H1 (cell line): ENCODE data around the gene SLC10A2. TPM values are rescaled to one million over a fixed set of nuclear protein-coding genes. Genes with fewer than 3 reads are reported as not detected.

Experiments
- CTCF ChIA-PET: fragments of 300-600 bp; sonication (Branson Sonifier 250); formaldehyde crosslinking; loops from one replicate; lab custom pipeline; 2021; ENCODE audit not compliant: partially characterized antibody; lab: Charles Lee
- POLR2A ChIA-PET: fragments of 300-600 bp; sonication (Branson Sonifier 250); formaldehyde crosslinking; loops from one replicate; lab custom pipeline; 2021; ENCODE audit warnings: inconsistent platforms; ENCODE audit not compliant: partially characterized antibody; lab: Charles Lee
- DNase-seq, 2 experiments: peaks; one replicate each; pipeline versions ENCODE4 v3.0.0 to v3.0.0-alpha.2; 2010 to 2022; ENCODE audit warnings: low spot score in 2 of 2, low read depth in 1 of 2, mixed read lengths in 1 of 2
- FAIRE-seq: peaks from 2 replicates; lab custom pipeline; 2011; peaks lifted over from hg19 to GRCh38; lab: Jason Lieb, UNC
- H2AFZ ChIP-seq: 2 replicates; pipeline ENCODE4 v1.8.1; 2012; ENCODE audit warnings: low read length, inconsistent platforms
- H2AK5ac ChIP-seq: 2 replicates; pipeline ENCODE4 v1.6.1; 2013; ENCODE audit warnings: low read depth, low read length
- H2BK120ac ChIP-seq: replicated peaks from 2 replicates; pipeline ENCODE3; 2013; ENCODE audit warnings: low read depth, low read length, inconsistent platforms
- H2BK12ac ChIP-seq: 2 replicates; pipeline ENCODE4 v1.6.1; 2013; ENCODE audit warnings: low read depth, low read length
- H2BK15ac ChIP-seq: 2 replicates; pipeline ENCODE4 v1.6.1; 2013; ENCODE audit warnings: low read length
- H2BK20ac ChIP-seq: 2 replicates; pipeline ENCODE4 v1.6.1; 2013; ENCODE audit warnings: low read length
- H2BK5ac ChIP-seq: 2 replicates; pipeline ENCODE4 v1.6.1; 2013; ENCODE audit warnings: low read depth, low read length
- H3K14ac ChIP-seq: 2 replicates; pipeline ENCODE4 v1.6.1; 2013; ENCODE audit warnings: inconsistent platforms; ENCODE audit not compliant: insufficient read length
- H3K18ac ChIP-seq: 2 replicates; pipeline ENCODE4 v1.6.1; 2013; ENCODE audit warnings: low read length; ENCODE audit errors: extremely low read depth
- H3K23ac ChIP-seq: 2 replicates; pipeline ENCODE4 v1.6.1; 2013; ENCODE audit warnings: inconsistent platforms; ENCODE audit not compliant: insufficient read length
- H3K23me2 ChIP-seq: 2 replicates; pipeline ENCODE4 v1.6.1; 2013; ENCODE audit warnings: low read depth, low read length
- H3K27ac ChIP-seq: 2 replicates; pipeline ENCODE4 v1.6.1; 2011; ENCODE audit warnings: low read depth, low read length, inconsistent platforms
- H3K27me3 ChIP-seq, 4 experiments: replicated peaks in 1 of 4; 1 replicate in 1 of 4; 2 replicates in 3 of 4; pipeline versions ENCODE4 v1.6.1 to v1.8.1; 2011 to 2013; ENCODE audit warnings: low read length in 3 of 4, mild to moderate bottlenecking in 3 of 4, inconsistent platforms in 2 of 4, mixed read lengths in 2 of 4, moderate library complexity in 1 of 4; ENCODE audit not compliant: control insufficient read depth in 3 of 4, insufficient read depth in 3 of 4; ENCODE audit errors: extremely low read depth in 1 of 4
- H3K36me3 ChIP-seq, 4 experiments: 2 replicates each; pipeline versions ENCODE4 v1.6.1 to v1.8.1; 2011 to 2013; ENCODE audit warnings: mild to moderate bottlenecking in 4 of 4, low read length in 3 of 4, moderate library complexity in 2 of 4, control low read depth in 1 of 4, inconsistent platforms in 1 of 4; ENCODE audit not compliant: insufficient read depth in 4 of 4, control insufficient read depth in 2 of 4
- H3K4ac ChIP-seq: replicated peaks from 2 replicates; pipeline ENCODE3; 2013; ENCODE audit warnings: low read length, low read depth, mixed read lengths, inconsistent platforms; ENCODE audit not compliant: insufficient read length
- H3K4me1 ChIP-seq, 4 experiments: replicated peaks in 1 of 4; 1 replicate in 1 of 4; 2 replicates in 3 of 4; pipeline versions ENCODE4 v1.6.1 to v1.8.1; 2011 to 2013; ENCODE audit warnings: low read length in 3 of 4, inconsistent platforms in 2 of 4, mixed read lengths in 1 of 4; ENCODE audit not compliant: insufficient read depth in 4 of 4, control insufficient read depth in 3 of 4
- H3K4me2 ChIP-seq, 2 experiments: 2 replicates each; pipeline versions ENCODE4 v1.6.1 to v1.8.1; 2011 to 2013; ENCODE audit warnings: low read depth in 2 of 2, low read length in 2 of 2, control low read depth in 1 of 2, inconsistent platforms in 1 of 2, mild to moderate bottlenecking in 1 of 2; ENCODE audit not compliant: insufficient read depth in 1 of 2
- H3K4me3 ChIP-seq, 4 experiments: fragments of 200-600, 300-600 bp in 1 of 4; sonication (generic), shearing (Covaris generic), sonication (Bioruptor Twin) in 1 of 4; 2 replicates each; pipeline versions ENCODE4 v1.5.1 to v1.8.1; 2011 to 2016; ENCODE audit warnings: low read length in 4 of 4, low read depth in 3 of 4, control low read depth in 2 of 4, inconsistent platforms in 2 of 4, mild to moderate bottlenecking in 2 of 4, mixed read lengths in 1 of 4, moderate library complexity in 1 of 4; ENCODE audit not compliant: insufficient read depth in 2 of 4; ENCODE audit errors: extremely low read depth in 1 of 4
- H3K56ac ChIP-seq: replicated peaks from 2 replicates; pipeline ENCODE3; 2013; ENCODE audit warnings: low read depth, mild to moderate bottlenecking, mixed read lengths, low read length, inconsistent platforms; ENCODE audit not compliant: insufficient read length
- H3K79me1 ChIP-seq: 2 replicates; pipeline ENCODE4 v1.6.1; 2013; ENCODE audit warnings: low read depth, low read length, control low read depth
- H3K79me2 ChIP-seq, 2 experiments: 2 replicates each; pipeline versions ENCODE4 v1.6.1 to v1.8.1; 2012 to 2013; ENCODE audit warnings: low read length in 2 of 2, mild to moderate bottlenecking in 2 of 2, inconsistent platforms in 1 of 2; ENCODE audit not compliant: insufficient read depth in 2 of 2, control insufficient read depth in 1 of 2
- H3K9ac ChIP-seq, 4 experiments: replicated peaks in 1 of 4; 1 replicate in 1 of 4; 2 replicates in 3 of 4; pipeline versions ENCODE4 v1.6.1 to v1.8.1; 2011 to 2013; ENCODE audit warnings: low read depth in 3 of 4, low read length in 3 of 4, control low read depth in 2 of 4, mild to moderate bottlenecking in 2 of 4, moderate library complexity in 2 of 4, inconsistent platforms in 1 of 4; ENCODE audit errors: extremely low read depth in 1 of 4
- H3K9me3 ChIP-seq, 2 experiments: 2 replicates each; pipeline versions ENCODE4 v1.6.1 to v1.8.1; 2012 to 2013; ENCODE audit warnings: mild to moderate bottlenecking in 2 of 2, moderate library complexity in 2 of 2, control low read depth in 1 of 2, inconsistent platforms in 1 of 2, low read depth in 1 of 2, low read length in 1 of 2, mixed read lengths in 1 of 2; ENCODE audit not compliant: insufficient read depth in 2 of 2
- H4K20me1 ChIP-seq, 2 experiments: replicated peaks in 1 of 2; 2 replicates each; pipeline versions ENCODE3 to v1.8.1; 2011 to 2013; ENCODE audit warnings: inconsistent platforms in 2 of 2, low read length in 2 of 2, mild to moderate bottlenecking in 1 of 2; ENCODE audit not compliant: insufficient read depth in 2 of 2, control insufficient read depth in 1 of 2
- H4K5ac ChIP-seq: 2 replicates; pipeline ENCODE4 v1.6.1; 2013; ENCODE audit warnings: low read length, low read depth, mixed read lengths, inconsistent platforms; ENCODE audit not compliant: insufficient read length
- H4K8ac ChIP-seq: 2 replicates; pipeline ENCODE4 v1.8.0; 2013; ENCODE audit warnings: mild to moderate bottlenecking, moderate library complexity, low read length, inconsistent platforms; ENCODE audit not compliant: insufficient read depth; ENCODE audit errors: extremely low read depth
- H4K91ac ChIP-seq: replicated peaks from 2 replicates; pipeline ENCODE3; 2013; ENCODE audit warnings: low read length, mixed read lengths, inconsistent platforms; ENCODE audit not compliant: insufficient read length
- POLR2AphosphoS5 ChIP-seq: IDR thresholded peaks from 2 replicates; pipeline ENCODE4 v1.6.1; 2011; ENCODE audit warnings: low read depth, low read length
- WGBS, 2 experiments: shearing (Covaris generic) in 1 of 2; methylation state at CpG; one replicate each; pipeline versions ENCODE4 v1.1.6 to v1.1.7; 2013 to 2015; ENCODE audit warnings: low lambda C conversion rate in 2 of 2, mixed read lengths in 2 of 2, inconsistent platforms in 1 of 2, low coverage in 1 of 2, missing lambda C conversion rate in 1 of 2; ENCODE audit not compliant: insufficient replicate concordance in 2 of 2, insufficient coverage in 1 of 2, insufficient read length in 1 of 2; ENCODE audit errors: extremely low coverage in 1 of 2, missing lambda C conversion rate in 1 of 2; 5-methylcytosine and 5-hydroxymethylcytosine counted together
- polyA plus RNA-seq, 7 experiments: library from polyadenylated mRNA; depleted of rRNA in 3 of 7; stranded (reverse) in 5 of 7; unstranded in 2 of 7; fragments of >200 nt in 5 of 7; fragments of 200-250 nt in 2 of 7; gene quantifications; 1 replicate in 5 of 7; 2 replicates in 1 of 7; 4 replicates in 1 of 7; pipeline versions ENCODE4 v1.2.1 to v1.2.3, GENCODE V29; 2011 to 2013; ENCODE audit warnings: missing spikeins in 2 of 7, mixed read lengths in 2 of 7
- total RNA-seq: library from RNA; stranded (reverse); fragmentation: NEBNext Ultra II Directional; extraction: Animal tissue kit (Norgen Biotek cat#: 25700); gene quantifications from 2 replicates; pipeline ENCODE4 v1.2.1, GENCODE V29; 2021

The SLC10A2 gene
- total and polyA plus RNA-seq, 2 of the 8 experiments (the other 6 are each of a cell fraction or from before 2014, with no cell fraction given), result not detected

GRCh38 chr13:103003631-103004030 lies 62.6 kb downstream of the SLC10A2 start:
- Histone ChIP-seq H2BK15ac (no peak overlapping the region), H4K5ac (no peak overlapping the region), H3K27ac (no peak overlapping the region), H2BK12ac (no peak overlapping the region), H3K4me3 (no peak overlapping the region), H3K56ac (no peak overlapping the region), H4K8ac (no peak overlapping the region), H2BK120ac (no peak overlapping the region), H3K4ac (no peak overlapping the region), H3K36me3 (no peaks in the 10 kb centered on the region), H3K23me2 (no peaks in the 10 kb centered on the region), H4K91ac (no peak overlapping the region), H3K4me2 (no peak overlapping the region), H2BK5ac (no peak overlapping the region), H3K27me3 (peaks cover 0 to 1% (median 0%) of the 10 kb centered on the region in 4 experiments; a peak in 1 of 7 replicates), H2AK5ac (no peak overlapping the region), H3K9ac (no peak overlapping the region), H3K79me1 (no peaks in the 10 kb centered on the region), H3K9me3 (no peaks in the 10 kb centered on the region), H3K4me1 (no peaks in the 10 kb centered on the region), H3K79me2 (no peaks in the 10 kb centered on the region), H2BK20ac (no peak overlapping the region), H3K14ac (no peak overlapping the region), H3K23ac (no peak overlapping the region), H4K20me1 (no peaks in the 10 kb centered on the region), H2AFZ (no peak overlapping the region), H3K18ac (no peak overlapping the region)
- POLR2A ChIA-PET, result no interaction called here
- WGBS, 2 experiments, result 43% methylated on average over 1 of the region's 1 CpG; no CpG with 5 or more reads in 1 of the 2 experiments
- no peak for DNase-seq
- CTCF ChIA-PET, result interaction anchor here (1.0 kb wide), 1 partner anchor 12 kb away, joined by 3 read pairs; no protein-coding TSS in a partner anchor
- no peak for FAIRE-seq
- TF ChIP-seq POLR2AphosphoS5, result no peak
